Sigmoid colon (tissue), 4 donors: ENCODE measurements around the gene NDUFAF3.

ENCODE experiments used
- EP300 ChIP-seq, 4 donors: sonication (generic); formaldehyde crosslinking; IDR thresholded peaks; one replicate each; pipeline ENCODE4 v1.6.1; 2017; ENCODE audit warnings: antibody characterized with exemption in 4 of 4
- POLR2A ChIP-seq, 2 donors: fragments of 450-650 bp; IDR thresholded peaks; one replicate each; pipeline ENCODE4 v1.6.1; 2016; ENCODE audit warnings: antibody characterized with exemption in 2 of 2, mild to moderate bottlenecking in 2 of 2, moderate library complexity in 2 of 2
- TF ChIP-seq, protein P1 (sequence below), 4 experiments: fragments of 450-650 bp in 3 of 4; fragments of 200-600 bp in 1 of 4; IDR thresholded peaks; one replicate each; pipeline ENCODE4 v1.5.1; 2016 to 2019; ENCODE audit warnings: antibody characterized with exemption in 4 of 4, mild to moderate bottlenecking in 3 of 4, moderate library complexity in 2 of 4

DNA sequence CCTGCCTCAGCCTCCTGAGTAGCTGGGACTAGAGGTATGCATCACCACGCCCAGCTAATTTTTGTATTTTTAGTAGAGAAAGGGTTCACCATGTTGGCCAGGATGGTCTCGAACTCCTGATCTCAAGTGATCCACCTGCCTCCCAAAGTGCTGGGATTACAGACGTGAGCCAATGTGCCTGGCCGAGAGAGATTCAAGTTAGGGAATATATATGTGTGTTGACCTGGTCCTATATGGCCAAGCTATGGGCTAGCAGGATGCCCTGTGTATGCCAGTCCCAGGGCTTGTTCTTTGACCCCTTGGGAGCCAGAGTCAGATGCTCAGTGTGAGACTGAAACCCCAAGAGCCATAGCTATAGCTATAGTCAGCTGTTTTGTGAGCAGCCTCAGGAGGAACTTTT is 1.9 kb downstream of the NDUFAF3 start:
- TF ChIP-seq, protein P1, sequence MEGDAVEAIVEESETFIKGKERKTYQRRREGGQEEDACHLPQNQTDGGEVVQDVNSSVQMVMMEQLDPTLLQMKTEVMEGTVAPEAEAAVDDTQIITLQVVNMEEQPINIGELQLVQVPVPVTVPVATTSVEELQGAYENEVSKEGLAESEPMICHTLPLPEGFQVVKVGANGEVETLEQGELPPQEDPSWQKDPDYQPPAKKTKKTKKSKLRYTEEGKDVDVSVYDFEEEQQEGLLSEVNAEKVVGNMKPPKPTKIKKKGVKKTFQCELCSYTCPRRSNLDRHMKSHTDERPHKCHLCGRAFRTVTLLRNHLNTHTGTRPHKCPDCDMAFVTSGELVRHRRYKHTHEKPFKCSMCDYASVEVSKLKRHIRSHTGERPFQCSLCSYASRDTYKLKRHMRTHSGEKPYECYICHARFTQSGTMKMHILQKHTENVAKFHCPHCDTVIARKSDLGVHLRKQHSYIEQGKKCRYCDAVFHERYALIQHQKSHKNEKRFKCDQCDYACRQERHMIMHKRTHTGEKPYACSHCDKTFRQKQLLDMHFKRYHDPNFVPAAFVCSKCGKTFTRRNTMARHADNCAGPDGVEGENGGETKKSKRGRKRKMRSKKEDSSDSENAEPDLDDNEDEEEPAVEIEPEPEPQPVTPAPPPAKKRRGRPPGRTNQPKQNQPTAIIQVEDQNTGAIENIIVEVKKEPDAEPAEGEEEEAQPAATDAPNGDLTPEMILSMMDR (IDR thresholded peaks at IDR 0.05): no peak
- TF ChIP-seq POLR2A (IDR thresholded peaks at IDR 0.05): no peak
- TF ChIP-seq EP300 (IDR thresholded peaks at IDR 0.05): no peak
